Measurements from ENCODE around the gene BAD.

BAD gene

DNA sequence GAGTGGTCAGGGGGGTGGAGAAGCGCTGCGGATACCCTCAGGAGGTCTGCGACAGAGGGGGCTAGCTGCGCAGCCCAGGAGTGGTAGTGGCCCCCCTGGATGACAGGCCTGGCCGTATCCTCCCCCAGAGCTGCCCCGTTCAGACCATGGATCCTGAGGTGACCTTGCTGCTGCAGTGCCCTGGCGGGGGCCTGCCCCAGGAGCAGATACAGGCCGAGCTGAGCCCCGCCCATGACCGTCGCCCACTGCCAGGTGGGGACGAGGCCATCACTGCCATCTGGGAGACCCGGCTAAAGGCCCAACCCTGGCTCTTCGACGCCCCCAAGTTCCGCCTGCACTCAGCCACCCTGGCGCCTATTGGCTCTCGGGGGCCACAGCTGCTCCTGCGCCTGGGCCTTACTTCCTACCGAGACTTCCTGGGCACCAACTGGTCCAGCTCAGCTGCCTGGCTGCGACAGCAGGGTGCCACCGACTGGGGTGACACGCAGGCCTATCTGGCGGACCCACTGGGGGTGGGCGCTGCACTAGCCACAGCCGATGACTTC lies 57.9 kb downstream of the BAD start:
- peak; percentile 54 for DNase-seq

DNA sequence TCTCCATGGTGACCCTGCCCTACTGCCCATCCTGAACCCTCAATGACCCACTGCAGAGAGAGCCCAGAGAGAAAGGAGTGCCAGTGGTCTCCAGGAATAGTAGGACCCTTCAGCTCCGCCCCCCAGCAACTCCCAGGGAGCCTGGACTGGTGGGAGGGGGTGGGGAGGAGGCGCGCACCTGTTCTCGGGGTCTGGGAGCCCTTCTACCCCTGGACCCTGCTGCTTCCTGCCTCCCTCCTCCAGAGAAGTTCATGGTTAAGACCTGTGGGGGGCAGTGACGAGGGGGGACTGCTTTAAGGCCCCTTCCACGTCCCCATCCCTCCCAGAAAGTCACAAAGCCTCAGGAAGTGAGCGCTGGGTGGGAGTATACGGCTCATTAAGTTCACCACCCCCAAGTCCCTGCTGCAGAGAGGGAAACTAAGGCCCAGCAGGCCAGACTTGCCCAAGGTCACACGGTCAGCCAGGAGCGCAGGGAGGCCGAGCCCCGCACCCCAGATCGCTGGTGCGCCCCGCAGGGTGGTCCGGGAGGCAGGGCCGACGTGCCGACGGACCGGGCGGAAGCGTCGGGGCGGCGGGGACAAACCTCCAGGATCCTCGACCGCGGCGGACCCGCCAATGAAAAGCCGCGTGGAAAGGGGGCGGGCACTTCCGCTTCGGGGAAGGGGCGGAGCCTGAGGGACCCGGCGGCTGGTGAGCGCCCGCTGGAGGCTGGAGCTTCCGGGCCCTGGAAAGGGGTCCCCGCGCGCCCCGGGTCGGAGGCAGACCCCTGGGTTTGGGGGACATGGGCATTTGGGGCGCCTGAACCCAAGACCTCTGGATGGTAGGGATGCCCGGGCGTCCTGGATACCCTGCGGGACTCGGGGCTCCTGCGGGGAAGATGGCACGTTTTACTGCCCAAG lies 58.6 kb downstream of the BAD start, which contains the start of the genes NUDT22 and TRPT1:
NUDT22 (plus strand) TSS at position 667 of the 899 bp plus-strand sequence. CDS start 379 bp downstream, outside the sequence.
TRPT1 (minus strand) TSS at position 579 of the 899 bp plus-strand sequence; CDS start at position 253, 326 bp downstream.
- DNase-seq = peak; percentile 25

DNA sequence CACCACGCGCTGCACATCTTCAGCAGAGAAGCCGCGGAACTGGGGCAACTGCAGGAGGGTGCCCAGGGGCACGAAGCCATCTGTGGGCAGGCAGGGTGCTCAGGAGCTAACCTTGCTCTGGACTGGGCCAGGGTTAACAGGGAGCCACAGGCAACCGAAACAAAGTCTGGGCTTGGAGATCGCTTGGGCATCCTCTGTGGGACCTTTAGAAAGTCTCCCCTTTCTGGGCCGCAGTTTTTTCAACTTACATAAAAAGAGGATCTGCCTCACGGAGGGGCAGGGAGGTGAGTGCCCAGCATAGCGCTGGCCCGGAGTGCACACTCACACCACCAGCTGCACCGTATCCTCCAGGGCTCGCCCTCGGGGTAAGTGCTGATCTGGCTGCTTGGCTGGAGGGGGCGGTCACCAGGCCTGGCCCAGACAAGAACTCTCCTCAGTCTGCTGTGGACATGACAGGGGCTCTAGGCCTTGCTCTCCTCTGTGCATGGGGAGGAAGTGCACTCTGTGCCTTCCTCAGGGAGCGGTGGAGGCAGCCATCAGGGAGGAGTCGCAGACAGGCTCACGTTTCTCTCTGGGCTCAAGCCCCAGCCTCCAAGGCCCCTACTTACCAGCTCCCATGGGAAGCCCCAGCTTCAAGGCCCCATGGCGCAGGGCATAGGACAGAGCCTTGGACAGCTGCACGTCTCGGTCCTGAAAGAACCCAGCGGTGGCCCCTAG lies 59.4 kb downstream of the BAD start:
- DNase-seq = no peak

DNA sequence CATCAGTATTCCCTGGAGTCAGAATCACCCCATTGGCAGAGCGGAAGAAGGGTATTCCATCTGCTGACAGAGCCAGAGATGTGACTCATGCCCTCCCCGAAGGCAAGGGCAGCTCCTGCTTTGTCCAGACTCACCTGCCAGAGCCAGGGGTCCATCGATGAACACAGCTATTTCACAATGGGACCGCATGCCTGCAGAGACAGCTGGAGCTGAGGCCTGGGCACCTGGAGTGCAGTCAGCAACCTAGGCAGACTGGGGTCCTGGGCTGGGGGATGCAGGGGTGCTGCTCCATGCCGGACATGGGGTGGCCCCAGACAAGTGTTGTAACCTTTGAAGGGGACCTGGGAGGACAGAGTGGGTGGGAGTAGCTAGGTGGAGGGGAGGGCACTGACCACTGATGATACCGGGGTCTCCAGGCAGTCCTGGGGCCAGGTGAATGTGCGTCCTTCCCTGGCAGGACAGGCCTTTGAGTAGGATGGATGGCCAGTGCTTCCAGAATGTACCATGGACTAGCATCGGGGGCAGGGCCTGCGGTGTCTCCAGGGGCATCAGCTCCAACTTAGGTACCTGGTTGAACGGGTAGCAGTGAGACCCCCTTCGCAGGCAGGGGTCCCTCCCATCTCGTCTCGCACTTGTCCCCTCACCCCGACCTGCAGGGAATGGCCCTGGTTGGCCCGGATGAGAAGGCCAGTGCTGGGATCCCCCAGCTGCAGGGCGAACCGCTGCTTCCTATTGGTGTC lies 60.1 kb downstream of the BAD start:
- no peak for DNase-seq

DNA sequence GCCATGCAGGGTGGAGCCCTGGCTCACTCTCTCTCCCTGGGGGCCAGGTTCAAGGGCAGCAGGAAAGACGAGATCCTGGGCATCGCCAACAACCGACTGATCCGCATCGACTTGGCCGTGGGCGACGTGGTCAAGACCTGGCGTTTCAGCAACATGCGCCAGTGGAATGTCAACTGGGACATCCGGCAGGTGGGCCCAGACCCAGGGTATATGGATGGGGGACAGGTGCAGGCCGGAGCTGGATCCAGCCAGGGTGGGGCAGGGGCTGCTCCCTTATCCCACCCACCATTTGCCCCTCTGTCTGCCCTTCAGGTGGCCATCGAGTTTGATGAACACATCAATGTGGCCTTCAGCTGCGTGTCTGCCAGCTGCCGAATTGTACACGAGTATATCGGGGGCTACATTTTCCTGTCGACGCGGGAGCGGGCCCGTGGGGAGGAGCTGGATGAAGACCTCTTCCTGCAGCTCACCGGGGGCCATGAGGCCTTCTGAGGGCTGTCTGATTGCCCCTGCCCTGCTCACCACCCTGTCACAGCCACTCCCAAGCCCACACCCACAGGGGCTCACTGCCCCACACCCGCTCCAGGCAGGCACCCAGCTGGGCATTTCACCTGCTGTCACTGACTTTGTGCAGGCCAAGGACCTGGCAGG lies 61.3 kb downstream of the BAD start:
- peak; percentile 22 for DNase-seq

DNA sequence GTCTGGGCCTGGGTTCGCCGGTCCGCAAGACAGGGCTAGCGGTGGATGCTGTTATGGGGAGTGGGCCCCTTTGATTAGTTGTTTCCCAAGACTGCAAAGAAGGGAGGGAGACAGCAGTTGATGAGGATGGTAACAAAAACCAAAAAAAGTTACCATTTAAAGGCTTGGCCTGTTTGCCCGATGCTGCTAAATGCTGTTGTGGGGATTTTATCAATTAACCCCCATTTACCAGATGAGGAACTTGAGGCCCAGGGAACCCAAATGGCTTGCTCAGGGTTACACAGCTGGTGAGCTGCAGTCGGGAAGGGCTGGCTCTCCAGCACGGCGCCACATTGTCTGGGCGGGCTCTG lies 61.8 kb downstream of the BAD start:
- no peak for DNase-seq

DNA sequence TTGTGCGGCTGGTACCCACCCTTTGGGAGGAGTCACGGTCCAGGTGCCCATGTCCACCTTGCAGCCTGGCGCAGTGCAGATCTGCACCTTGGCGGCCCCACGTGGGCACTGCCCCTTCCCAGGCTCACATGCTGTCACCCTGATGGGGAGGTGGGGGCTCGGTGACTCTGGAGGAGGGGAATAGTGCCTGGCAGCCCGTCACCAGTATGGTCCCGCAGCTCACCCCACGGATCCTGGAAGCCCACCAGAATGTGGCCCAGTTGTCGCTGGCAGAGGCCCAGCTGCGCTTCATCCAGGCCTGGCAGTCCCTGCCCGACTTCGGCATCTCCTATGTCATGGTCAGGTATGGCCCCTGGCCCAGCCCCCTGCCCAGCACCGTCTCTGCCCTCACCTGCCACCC lies 63.7 kb downstream of the BAD start:
- DNase-seq = no peak

DNA sequence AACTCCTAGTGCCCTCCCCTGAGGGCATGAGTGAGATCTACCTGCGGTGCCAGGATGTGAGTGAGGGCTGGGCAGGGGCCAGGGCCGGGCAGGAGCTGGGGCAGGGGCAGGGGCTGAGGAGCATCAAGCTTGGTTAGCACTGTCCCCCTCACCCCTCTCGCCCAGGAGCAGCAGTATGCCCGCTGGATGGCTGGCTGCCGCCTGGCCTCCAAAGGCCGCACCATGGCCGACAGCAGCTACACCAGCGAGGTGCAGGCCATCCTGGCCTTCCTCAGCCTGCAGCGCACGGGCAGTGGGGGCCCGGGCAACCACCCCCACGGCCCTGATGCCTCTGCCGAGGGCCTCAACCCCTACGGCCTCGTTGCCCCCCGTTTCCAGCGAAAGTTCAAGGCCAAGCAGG lies 64.2 kb downstream of the BAD start:
- no peak for DNase-seq
